Umbilical cord (tissue), 2 donors: ENCODE measurements around the gene CHI3L1. TPM values are rescaled to one million over a fixed set of nuclear protein-coding genes. Genes with fewer than 3 reads are reported as not detected.

Source experiments
- DNase-seq: peaks from one replicate; pipeline ENCODE4 v3.0.0-alpha.2; 2015; ENCODE audit warnings: low spot score
- total RNA-seq: library from RNA; depleted of rRNA; stranded (reverse); fragments of >200 nt; gene quantifications from one replicate; pipeline ENCODE4 v1.2.3, GENCODE V29; 2014; ENCODE audit warnings: low replicate concordance; ENCODE audit not compliant: insufficient read depth

The CHI3L1 gene
- total RNA-seq, 1 donor from 2014 or later: 5.8 TPM

DNA sequence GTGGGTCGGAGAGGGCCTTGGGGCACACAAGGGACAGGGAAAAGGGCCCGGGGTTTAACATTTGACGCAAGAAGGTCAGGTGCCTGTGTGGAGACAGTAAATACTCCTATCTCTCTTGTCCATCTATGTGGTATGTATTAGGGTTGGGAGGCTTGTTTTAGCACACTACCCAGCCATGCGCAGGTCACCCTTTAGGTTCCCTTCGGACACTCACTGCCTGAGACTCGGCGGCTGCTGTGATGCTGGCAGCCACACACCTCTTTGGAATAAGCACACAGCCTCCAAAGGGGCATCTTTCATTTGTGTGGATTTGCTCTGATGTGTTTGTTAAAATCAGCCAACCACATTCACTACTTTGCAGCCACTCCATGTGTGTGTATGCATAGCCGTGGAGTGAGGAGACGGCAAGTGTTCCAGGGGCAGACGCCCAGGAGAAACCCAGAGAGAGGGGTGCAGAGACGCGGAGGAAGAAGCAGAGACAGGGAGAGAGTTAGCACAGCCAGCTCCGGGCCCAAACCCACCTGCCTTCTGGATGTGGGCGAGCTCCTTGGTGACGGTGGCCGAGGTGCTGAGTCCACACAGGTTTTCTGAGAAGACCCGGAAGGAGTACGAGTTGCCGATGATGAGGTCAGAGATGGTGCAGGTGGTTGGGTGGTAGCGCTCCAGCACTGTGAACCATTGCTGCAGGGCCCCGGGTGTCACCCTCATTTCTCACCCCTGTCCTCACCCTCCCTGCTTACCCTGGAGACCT, 16.6 kb downstream of the CHI3L1 start:
- no peak for DNase-seq

DNA sequence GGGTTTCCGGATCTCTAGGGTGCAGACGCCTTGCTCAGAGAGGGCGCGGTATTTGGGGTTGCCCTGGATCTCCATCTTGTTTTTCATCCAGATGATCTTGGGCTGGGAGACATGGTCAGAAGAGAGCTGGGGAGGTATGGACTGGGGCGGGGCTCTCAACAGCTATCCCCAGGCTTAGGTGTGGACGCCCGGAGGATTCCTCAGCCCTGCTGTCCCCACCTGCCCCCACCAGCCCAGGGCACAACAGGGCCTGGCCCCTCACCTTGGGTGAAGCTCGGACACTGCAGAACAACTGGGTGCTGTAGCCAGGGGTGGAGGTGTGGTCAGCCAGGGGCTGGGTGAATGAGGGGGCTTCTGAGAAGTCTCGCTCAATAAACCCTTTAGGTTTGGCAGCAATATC, 17.5 kb downstream of the CHI3L1 start:
- no peak for DNase-seq

DNA sequence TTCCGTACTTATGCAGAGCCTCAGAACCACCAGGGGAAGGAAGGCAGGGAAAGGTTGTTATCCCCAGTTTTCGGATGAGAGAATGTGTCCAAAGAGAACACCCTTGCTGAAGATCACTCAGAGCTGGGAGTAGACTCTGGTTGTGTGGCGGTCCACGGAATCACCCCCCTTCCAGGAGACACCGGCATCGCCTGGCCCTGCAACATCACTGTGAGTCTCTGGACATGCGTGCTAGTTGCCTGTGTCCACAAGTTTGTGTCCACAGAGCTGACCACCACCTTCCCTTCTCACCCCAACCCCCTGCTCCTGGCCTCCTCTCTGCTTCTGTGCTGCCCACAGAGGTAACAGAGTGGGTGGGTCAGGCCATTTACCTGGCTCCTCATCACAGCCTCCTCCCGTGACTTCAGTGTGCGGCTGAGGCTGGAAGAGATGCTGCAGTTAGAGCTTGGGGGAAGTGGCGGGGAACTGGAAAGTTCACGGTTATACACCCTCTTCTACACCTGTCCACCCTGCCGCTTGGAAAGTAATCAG, 18.2 kb downstream of the CHI3L1 start:
- no peak for DNase-seq

GRCh38 chr1:203167913-203168200, 18.6 kb downstream of the CHI3L1 start:
- DNase-seq: no peak

DNA sequence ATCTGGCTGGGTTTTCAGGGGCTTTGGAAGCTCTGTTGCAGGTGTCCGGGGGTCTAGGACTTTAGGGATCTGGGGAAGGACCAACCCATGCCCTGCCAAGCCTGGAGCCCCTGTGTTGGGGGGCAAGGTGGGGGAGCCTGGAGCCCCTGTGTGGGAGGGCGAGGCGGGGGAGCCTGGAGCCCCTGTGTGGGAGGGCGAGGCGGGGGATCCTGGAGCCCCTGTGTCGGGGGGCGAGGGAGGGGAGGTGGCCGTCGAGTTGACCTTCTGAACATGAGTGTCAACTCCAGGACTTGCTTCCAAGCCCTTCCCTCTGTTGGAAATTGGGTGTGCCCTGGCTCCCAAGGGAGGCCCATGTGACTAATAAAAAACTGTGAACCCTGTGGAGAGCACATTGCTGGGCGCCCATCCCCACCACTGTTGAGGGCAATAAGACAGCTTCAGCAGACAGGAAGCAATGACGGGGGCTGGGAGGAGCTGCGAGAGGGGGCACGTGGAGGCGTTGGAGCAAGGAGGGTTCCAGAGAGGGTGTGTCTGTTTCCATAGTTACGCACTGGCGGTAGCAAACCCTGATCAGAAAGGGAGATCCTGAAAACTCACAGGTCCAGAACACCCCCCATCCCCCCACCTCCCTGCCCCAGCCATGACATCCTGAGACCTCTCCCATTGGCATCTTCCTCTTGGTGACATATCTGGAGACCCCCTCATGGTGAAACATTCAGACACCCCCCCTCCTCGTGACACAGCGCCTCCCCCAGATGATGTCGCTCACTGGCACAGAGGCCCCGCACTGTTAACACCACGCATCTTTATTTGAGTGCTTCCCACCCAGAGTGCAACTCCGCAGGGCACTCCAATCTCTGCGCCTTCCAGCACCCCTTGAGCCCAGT, 19.2 kb downstream of the CHI3L1 start:
- no peak for DNase-seq

DNA sequence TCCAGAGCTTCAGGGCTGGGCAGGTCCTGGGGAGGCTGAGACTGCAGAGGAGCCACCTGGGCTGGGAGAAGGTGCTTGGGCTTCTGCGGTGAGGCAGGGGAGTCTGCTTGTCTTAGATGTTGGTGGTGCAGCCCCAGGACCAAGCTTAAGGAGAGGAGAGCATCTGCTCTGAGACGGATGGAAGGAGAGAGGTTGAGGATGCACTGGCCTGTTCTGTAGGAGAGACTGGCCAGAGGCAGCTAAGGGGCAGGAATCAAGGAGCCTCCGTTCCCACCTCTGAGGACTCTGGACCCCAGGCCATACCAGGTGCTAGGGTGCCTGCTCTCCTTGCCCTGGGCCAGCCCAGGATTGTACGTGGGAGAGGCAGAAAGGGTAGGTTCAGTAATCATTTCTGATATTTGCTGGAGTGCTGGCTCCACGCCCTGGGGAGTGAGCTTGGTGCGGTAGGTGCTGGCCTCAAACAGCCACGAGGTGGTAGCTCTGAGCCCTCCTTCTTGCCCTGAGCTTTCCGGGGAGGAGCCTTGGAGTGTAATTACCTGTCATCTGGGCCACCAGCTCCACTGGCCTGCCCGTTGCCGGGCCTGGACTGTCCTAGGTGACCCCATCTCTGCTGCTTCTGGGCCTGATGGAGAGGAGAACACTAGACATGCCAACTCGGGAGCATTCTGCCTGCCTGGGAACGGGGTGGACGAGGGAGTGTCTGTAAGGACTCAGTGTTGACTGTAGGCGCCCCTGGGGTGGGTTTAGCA, 20.1 kb downstream of the CHI3L1 start:
- no peak for DNase-seq

DNA sequence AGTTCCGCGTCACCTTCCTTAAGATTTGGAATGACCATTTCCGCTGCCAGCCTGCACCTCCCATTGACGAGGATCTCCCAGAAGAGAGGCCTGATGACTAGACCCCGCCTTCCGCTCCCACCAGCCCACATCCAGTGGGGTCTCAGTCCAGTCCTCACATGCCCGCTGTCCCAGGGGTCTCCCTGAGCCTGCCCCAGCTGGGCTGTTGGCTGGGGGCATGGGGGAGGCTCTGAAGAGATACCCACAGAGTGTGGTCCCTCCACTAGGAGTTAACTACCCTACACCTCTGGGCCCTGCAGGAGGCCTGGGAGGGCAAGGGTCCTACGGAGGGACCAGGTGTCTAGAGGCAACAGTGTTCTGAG, 20.7 kb downstream of the CHI3L1 start:
- DNase-seq: no peak

GRCh38 chr1:203165101-203165799, 21.3 kb downstream of the CHI3L1 start:
- DNase-seq: no peak

GRCh38 chr1:203163891-203164635, 22.4 kb downstream of the CHI3L1 start:
- DNase-seq: no peak

DNA sequence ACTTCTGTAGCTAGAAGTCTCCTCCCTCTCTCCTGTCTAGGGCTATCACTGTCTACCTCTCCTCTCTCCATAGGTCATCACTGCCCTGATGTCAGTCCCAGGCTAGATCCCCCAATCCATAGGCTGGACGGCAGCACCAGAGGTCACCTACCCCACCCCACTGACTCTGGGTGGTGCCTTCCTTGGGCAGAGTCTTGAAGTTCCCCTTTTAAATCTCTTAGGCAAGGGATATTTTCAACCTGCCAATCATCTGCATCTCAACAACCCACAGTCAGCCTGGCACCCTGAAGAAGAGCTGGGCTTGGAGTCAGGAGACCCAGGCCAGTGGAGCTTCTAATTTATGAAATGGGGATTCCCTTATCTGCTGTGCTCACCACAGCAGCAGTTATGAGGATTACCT, 24.1 kb downstream of the CHI3L1 start:
- DNase-seq: no peak

GRCh38 chr1:203161703-203162102, 24.8 kb downstream of the CHI3L1 start:
- DNase-seq: no peak

- no peak for DNase-seq
Measured at GRCh38 chr1:203161175-203161574, 25.3 kb downstream of the CHI3L1 start.

DNA sequence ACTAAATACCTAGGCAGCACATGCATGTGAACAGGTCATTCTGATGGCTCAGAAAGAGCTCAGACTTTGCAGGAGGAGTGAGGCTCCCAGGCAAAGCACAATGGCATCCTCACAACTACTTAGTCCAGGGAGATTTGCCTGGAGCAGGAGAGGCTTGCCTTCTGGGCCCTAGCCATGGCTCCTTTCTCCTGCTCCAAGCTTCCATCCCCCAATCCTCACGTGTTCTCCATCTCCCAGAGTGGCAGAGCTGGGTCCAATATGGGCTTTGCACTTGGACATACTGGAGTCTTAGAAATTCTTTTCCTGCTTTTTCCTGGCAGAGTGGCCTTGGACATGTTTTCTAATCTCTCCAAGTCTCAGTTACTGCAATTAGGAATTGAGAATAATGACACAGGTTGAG, 26.7 kb downstream of the CHI3L1 start:
- no peak for DNase-seq

DNA sequence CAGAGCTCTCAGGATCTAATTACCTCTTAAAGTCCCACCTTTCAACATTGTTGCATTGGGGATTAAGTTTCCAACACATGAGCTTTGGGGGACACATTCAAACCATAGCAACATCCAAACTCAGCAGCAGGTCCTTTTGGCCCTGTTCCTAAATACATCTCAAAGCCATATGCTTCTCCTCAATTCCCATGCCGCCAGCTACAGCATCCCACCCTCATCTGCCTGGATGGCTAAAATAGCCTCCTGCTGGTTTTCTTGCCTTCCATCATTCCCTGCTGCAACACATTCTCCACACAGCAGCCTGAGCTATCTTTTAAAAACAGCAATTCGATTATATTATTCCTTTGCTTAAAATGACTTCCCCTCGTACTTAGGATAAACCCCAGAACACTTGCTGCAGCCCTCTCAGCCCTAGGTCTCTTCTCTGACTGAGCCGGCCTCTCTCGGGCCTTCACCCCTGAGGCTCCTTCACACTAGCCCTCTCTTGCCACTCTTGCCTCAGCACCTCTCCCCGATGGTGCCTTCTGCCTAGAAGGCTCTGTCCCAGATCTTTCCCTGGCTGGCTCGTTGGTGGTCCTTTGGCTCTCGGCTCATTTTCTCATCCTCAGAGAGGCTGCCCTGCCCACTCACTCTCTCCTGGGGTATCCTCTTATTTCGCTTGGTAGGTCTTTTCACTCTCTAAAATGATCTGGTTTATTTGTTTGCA, 27.4 kb downstream of the CHI3L1 start:
- no peak for DNase-seq

DNA sequence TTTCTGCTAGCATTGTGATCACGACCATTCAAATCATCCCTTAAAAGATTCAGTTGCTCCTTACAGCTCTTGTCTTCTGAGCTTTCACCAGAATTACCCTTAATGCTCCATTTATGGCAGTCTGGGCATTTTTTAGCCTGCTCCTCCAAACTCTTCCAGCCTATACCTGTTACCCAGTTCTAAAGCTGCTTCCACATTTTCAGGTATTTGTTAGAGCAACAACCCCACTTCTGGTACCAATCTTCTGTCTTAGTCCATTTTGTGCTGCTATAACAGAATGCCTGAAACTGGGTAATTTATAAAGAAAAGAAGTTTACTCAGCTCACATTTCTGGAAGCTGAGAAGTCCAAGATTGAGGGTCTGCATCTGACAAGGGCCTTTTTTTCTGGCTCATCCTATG, 28.1 kb downstream of the CHI3L1 start:
- DNase-seq: no peak

DNA sequence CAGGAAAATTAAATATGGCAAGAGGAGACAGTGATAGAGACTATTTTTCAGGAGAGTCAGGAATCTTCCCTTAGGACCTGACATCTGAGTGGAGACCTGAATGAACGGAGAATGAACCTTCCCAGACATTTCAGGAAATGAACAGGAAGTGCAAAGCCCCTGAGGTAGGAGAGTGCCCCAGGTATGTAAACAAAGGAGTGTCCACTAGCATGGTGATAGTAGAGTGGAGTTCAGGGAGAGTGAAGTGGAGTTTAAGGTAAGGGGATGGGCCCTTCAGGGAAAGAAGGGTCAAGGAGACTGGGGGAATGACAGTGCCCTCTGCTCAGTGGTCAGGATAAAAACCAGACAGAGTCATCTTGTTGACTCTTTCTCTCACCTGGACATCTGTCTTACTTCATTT, 30.2 kb downstream of the CHI3L1 start:
- DNase-seq: no peak

DNA sequence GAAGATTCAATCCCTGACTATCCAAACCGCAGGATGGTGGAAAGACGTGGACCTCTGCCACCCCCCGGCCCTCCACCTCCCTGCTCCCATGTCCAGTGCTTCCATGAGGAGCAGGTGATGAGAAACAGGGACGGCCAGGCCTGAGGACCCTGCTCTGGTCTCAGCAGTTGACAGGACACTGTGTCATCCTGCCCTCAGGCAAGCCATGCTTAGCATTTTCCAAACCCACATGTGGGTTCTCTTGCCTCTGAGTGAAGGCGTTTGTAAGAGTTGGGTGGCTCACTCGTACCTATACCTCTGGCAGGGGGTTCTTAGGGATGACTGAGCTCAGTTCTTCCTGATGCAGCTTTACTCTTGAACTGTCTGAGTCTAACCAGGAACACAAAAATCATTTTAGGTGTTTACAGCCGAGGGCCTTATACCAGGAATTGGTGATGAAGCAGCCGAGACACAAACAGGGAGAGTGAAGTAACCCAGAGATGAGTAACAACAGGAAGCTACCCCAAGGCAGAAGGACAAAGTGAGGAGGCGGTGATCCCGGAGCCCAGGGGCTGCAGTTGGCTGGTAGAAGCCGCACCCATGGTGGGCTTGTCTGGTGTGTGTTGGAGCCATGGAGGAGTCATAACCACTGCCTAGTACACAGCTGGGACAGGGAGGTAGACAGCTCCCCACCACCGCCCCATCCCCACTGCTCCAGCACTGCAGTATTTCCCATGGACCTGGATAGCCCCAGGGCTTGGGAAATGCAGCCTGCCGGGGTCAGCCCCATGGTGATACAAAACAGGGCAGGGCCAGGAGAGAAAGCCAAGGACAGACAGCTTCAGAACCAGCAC, 32.3 kb downstream of the CHI3L1 start:
- DNase-seq: no peak

- DNase-seq: no peak
Measured at GRCh38 chr1:203153051-203153988, 33.2 kb downstream of the CHI3L1 start.
